ENCODE data around the gene GGT6. TPM values are rescaled to one million over a fixed set of nuclear protein-coding genes. Genes with fewer than 3 reads are reported as not detected.

Gene GGT6
- polyA plus RNA-seq, 1 of the 3 experiments (the other 2 are of a cell fraction) = not detected

GRCh38 chr17:4522661-4523060, 37.7 kb downstream of the GGT6 start:
- no peaks in the 10 kb centered on the region for H3K36me3 ChIP-seq (replicated peaks in 1 of 2; ENCODE audit: control insufficient read depth in 1 of 2, insufficient read depth in 2 of 2, low read length in 1 of 2)
- H3K4me3 ChIP-seq (ENCODE audit: low read depth in 2 of 2, low read length in 1 of 2) = no peak overlapping the region
- H2AFZ ChIP-seq (ENCODE audit: low read depth) = no peak overlapping the region
- H3K79me2 ChIP-seq (ENCODE audit: insufficient read depth) = no peaks in the 10 kb centered on the region
- H3K4me1 ChIP-seq (ENCODE audit: control insufficient read depth in 1 of 2, insufficient read depth in 2 of 2, low read depth in 1 of 2, low read length in 1 of 2) = no peaks in the 10 kb centered on the region; a peak in 1 of 4 replicates
- no peaks in the 10 kb centered on the region for H3K27me3 ChIP-seq (ENCODE audit: insufficient read depth)
- TF ChIP-seq RAD21 (IDR thresholded peaks at IDR 0.05; ENCODE audit: low read length) (no peak), NFIC (IDR thresholded peaks at IDR 0.05; ENCODE audit: borderline replicate concordance) (no peak), FOXJ3 (CRISPR knock-in tag; IDR thresholded peaks at IDR 0.05) (no peak), POLR2AphosphoS5 (IDR thresholded peaks at IDR 0.05; ENCODE audit: low read depth, low read length) (no peak), FOSL2 (IDR thresholded peaks at IDR 0.05; ENCODE audit: borderline replicate concordance, low read depth) (no peak), RCOR1 (IDR thresholded peaks at IDR 0.05; ENCODE audit: low read length) (no peak), IRF3 (IDR thresholded peaks at IDR 0.05; ENCODE audit: low read depth, low read length) (no peak), EZH2phosphoT487 (IDR thresholded peaks at IDR 0.05; ENCODE audit: borderline replicate concordance, low read depth) (no peak), CTCF (IDR thresholded peaks at IDR 0.05) (no peak), SIN3A (IDR thresholded peaks at IDR 0.05; ENCODE audit: borderline replicate concordance, low read depth, low read length) (no peak), TEAD4 (IDR thresholded peaks at IDR 0.05; ENCODE audit: borderline replicate concordance, insufficient read depth) (no peak), USF2 (IDR thresholded peaks at IDR 0.05; ENCODE audit: borderline replicate concordance, low read depth, low read length) (no peak), MXI1 (IDR thresholded peaks at IDR 0.05; ENCODE audit: low read depth, low read length) (no peak), NRF1 (IDR thresholded peaks at IDR 0.05; ENCODE audit: low read depth, low read length) (no peak)
- WGBS (ENCODE audit: low lambda C conversion rate) = 83% methylated on average over 5 of the region's 6 CpGs
- H4K20me1 ChIP-seq (ENCODE audit: insufficient read depth) = no peaks in the 10 kb centered on the region
- H3K9me3 ChIP-seq = no peaks in the 10 kb centered on the region
- no peak overlapping the region for H3K4me2 ChIP-seq
- no peaks in the 10 kb centered on the region for H3F3A ChIP-seq (replicated peaks; ENCODE audit: insufficient read depth)
- POLR2A ChIA-PET = no interaction called here
- H3K9ac ChIP-seq = no peak overlapping the region
- DNase-seq = no peak
- H3K27ac ChIP-seq (ENCODE audit: low read depth in 2 of 2, low read length in 1 of 2) = no peak overlapping the region
- CTCF ChIA-PET = interaction anchor here (1.9 kb wide), 1 partner anchor 102 kb away, joined by 7 read pairs; no protein-coding TSS in a partner anchor
- no peaks in the 10 kb centered on the region for H3K9me2 ChIP-seq

All from SK-N-SH (cell line).